GM10248 (cell line): ENCODE results near the gene CAPN11.
"Not testable (repeated sequence)": the region's sequence is repeated elsewhere in the genome, so short reads cannot be mapped to it uniquely, and the experiment has no call there.

Source experiments
- CTCF ChIA-PET: fragments of 300-600 bp; sonication (Branson Sonifier 250); formaldehyde crosslinking; extraction: SDS; loops from one replicate; lab custom pipeline; 2021; ENCODE audit warnings: antibody characterized with exemption; lab: Yijun Ruan, JAX
- POLR2A ChIA-PET: fragments of 350-650 bp; sonication (Branson Sonifier 250); formaldehyde crosslinking; extraction: SDS; loops from one replicate; lab custom pipeline; 2020; ENCODE audit warnings: antibody characterized with exemption; lab: Yijun Ruan, JAX
- DNase-seq: peaks from one replicate; pipeline ENCODE4 v3.0.0; 2012; ENCODE audit errors: extremely low spot score
- CTCF ChIP-seq: IDR thresholded peaks from 2 replicates; pipeline ENCODE4 v1.5.1; 2012; ENCODE audit warnings: mild to moderate bottlenecking, low read depth; ENCODE audit errors: extremely low read depth, missing control alignments, control extremely low read depth

Gene CAPN11

GRCh38 chr6:44182911-44183390 lies 24.3 kb downstream of the CAPN11 start:
- no peak for DNase-seq
- CTCF ChIA-PET, result interaction anchor here (0.6 to 1.3 kb wide), 3 partner anchors 10 to 51 kb away, joined by 3 to 5 read pairs (median 4); no protein-coding TSS in a partner anchor
- TF ChIP-seq CTCF, result no peak
- POLR2A ChIA-PET, result no interaction called here

GRCh38 chr6:44183783-44184182 lies 25.2 kb downstream of the CAPN11 start:
- DNase-seq, result no peak
- no peak for TF ChIP-seq CTCF
- ChIA-PET POLR2A (no interaction called here), CTCF (interaction anchor here (0.6 to 3.8 kb wide), 2 partner anchors 11 to 12 kb away, joined by 3 to 27 read pairs; no protein-coding TSS in a partner anchor)

- POLR2A ChIA-PET, result interaction anchor here (0.9 kb wide), 1 partner anchor 68 kb away, joined by 3 read pairs; no protein-coding TSS in a partner anchor
- DNase-seq, result not testable (repeated sequence)
- CTCF ChIA-PET, result interaction anchor here (1.0 to 3.8 kb wide), 6 partner anchors 8 to 52 kb away, joined by 3 to 27 read pairs (median 5); no protein-coding TSS in a partner anchor
Observed at GRCh38 chr6:44185356-44185755, 26.7 kb downstream of the CAPN11 start.

- DNase-seq, result peak; percentile 18
- CTCF ChIA-PET, result interaction anchor here (0.8 to 3.8 kb wide), 7 partner anchors 9 to 51 kb away, joined by 3 to 27 read pairs (median 4); no protein-coding TSS in a partner anchor
- POLR2A ChIA-PET, result interaction anchor here (0.9 kb wide), 1 partner anchor 67 kb away, joined by 3 read pairs; no protein-coding TSS in a partner anchor
- TF ChIP-seq CTCF, result no peak
Observed at GRCh38 chr6:44185953-44186634, 27.5 kb downstream of the CAPN11 start.

GRCh38 chr6:44186635-44187025 lies 28.0 kb downstream of the CAPN11 start:
- no peak for DNase-seq
- POLR2A ChIA-PET, result no interaction called here
- no peak for TF ChIP-seq CTCF
- CTCF ChIA-PET, result interaction anchor here (0.8 to 3.8 kb wide), 7 partner anchors 9 to 51 kb away, joined by 3 to 27 read pairs (median 4); no protein-coding TSS in a partner anchor

GRCh38 chr6:44188819-44189218 lies 30.2 kb downstream of the CAPN11 start:
- POLR2A ChIA-PET, result no interaction called here
- no peak for TF ChIP-seq CTCF
- CTCF ChIA-PET, result interaction anchor here (0.9 to 2.7 kb wide), 6 partner anchors 10 to 49 kb away, joined by 3 to 18 read pairs (median 4); partner anchors contain the start of gene SLC29A1
- DNase-seq, result no peak
